ENCODE data around the gene RGP1.

The RGP1 gene

GRCh38 chr9:35723426-35723825 is 25.7 kb upstream of the RGP1 start:
- no peak for DNase-seq

- DNase-seq: no peak
Observed at GRCh38 chr9:35723908-35724307, 25.2 kb upstream of the RGP1 start.

- no peak for DNase-seq
Observed at GRCh38 chr9:35725362-35725761, 23.7 kb upstream of the RGP1 start.

- DNase-seq: peak; percentile 66
Observed at GRCh38 chr9:35726931-35727330, 22.2 kb upstream of the RGP1 start.

- DNase-seq: no peak
Observed at GRCh38 chr9:35727676-35728040, 21.4 kb upstream of the RGP1 start.

- DNase-seq: peak; percentile 70
Observed at GRCh38 chr9:35728041-35728971, 20.8 kb upstream of the RGP1 start.

- DNase-seq: no peak
Observed at GRCh38 chr9:35729101-35729500, 20.0 kb upstream of the RGP1 start.

- peak; percentile 43 for DNase-seq
Observed at GRCh38 chr9:35729700-35730485, 19.2 kb upstream of the RGP1 start.

- no peak for DNase-seq
Observed at GRCh38 chr9:35730486-35730854, 18.6 kb upstream of the RGP1 start.

- DNase-seq: no peak
Observed at GRCh38 chr9:35731415-35732184, 17.5 kb upstream of the RGP1 start.

GRCh38 chr9:35732185-35732799 is 16.8 kb upstream of the RGP1 start, which contains the start of the genes CREB3 and TLN1:
Gene CREB3 (plus strand): TSS chr9:35732666. CDS start chr9:35732773, 107 bp downstream.
Gene TLN1 (minus strand): TSS chr9:35732195. CDS start chr9:35725694, 6,501 bp downstream.
- peak; percentile 98 for DNase-seq

- no peak for DNase-seq
Observed at GRCh38 chr9:35732800-35733541, 16.1 kb upstream of the RGP1 start.

GRCh38 chr9:35734096-35734495 is 15.0 kb upstream of the RGP1 start:
- DNase-seq: no peak

- peak; percentile 66 for DNase-seq
Observed at GRCh38 chr9:35736201-35736633, 12.9 kb upstream of the RGP1 start.

- DNase-seq: no peak
Observed at GRCh38 chr9:35737143-35737542, 11.9 kb upstream of the RGP1 start.

GRCh38 chr9:35738186-35738585 is 10.9 kb upstream of the RGP1 start:
- DNase-seq: no peak

- DNase-seq: no peak
Observed at GRCh38 chr9:35738924-35739323, 10.2 kb upstream of the RGP1 start.

GRCh38 chr9:35740243-35740642 is 8.8 kb upstream of the RGP1 start:
- DNase-seq: no peak

GRCh38 chr9:35741740-35742139 is 7.3 kb upstream of the RGP1 start:
- DNase-seq: no peak

GRCh38 chr9:35743452-35743851 is 5.6 kb upstream of the RGP1 start:
- no peak for DNase-seq

- DNase-seq: no peak
Observed at GRCh38 chr9:35743880-35744518, 5.1 kb upstream of the RGP1 start.
